Measurements from ENCODE around the gene PLB1. TPM values are rescaled to one million over a fixed set of nuclear protein-coding genes. Genes with fewer than 3 reads are reported as not detected.

Gene PLB1
- total RNA-seq, 1 experiment from 2014 or later: 0.40 TPM

DNA sequence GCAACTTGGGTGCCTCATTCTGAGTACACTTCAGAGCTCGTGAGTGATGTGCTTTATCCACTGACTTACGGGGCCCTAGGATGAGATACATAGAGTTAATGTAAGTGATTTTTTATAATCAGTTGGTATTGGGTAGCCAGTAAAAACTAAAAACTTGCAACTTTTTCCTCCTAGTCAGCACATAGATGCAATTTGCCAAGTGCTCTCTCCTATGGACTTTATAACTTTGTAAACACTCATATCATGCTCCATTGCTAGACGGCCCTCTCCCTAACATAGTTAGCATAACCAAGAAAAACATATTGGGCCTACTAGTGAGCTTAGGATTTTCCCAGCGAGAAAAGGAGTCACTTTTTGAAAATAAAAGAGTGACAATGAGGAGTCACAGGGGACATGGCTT, 60.4 kb downstream of the PLB1 start:
- CTCF ChIA-PET: no interaction called here
- ATAC-seq: no peak

DNA sequence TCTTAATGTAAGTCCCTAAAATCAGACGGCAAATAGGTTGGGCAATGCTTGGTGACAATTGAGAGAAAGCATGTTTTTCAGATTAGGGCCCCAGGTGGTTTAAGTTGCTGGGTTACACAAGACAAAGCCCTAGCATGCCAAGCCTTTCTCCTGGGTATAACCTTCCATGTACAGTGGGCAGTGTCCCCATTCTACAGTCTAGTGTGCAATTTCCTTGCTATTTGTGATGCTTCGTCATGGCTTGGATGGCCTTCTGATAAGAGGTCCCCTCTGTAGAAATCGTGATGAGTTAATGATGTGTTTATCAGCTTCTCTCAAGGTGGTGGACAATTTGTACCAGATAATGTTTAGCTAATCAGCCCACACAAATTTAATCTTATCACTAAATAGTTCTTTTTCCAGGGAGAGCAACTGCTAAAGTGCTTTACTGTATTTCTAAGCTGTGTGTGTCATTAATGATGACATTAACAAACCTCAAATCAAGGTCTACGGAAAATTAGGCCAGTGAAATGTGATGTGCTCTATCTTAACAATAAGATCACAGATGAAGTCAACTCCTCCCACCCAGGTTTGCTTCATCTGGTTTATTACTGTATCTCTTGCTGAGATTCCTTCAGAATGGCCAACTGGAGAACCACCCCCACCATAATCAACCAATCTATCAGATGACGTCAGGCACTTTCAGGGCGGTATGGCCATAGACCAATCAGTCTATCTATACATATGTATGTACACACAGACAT, 61.7 kb downstream of the PLB1 start:
- Histone ChIP-seq H3K36me3 (ENCODE audit: low read depth, low read length) (no peaks in the 10 kb centered on the region), H3K4me1 (ENCODE audit: insufficient read depth, low read length) (no peaks in the 10 kb centered on the region), H4K20me1 (ENCODE audit: low read length) (no peaks in the 10 kb centered on the region), H3F3A (ENCODE audit: low read length, unreplicated experiment) (no peaks in the 10 kb centered on the region), H3K9me3 (ENCODE audit: low read length) (no peaks in the 10 kb centered on the region), H2AFZ (ENCODE audit: low read length) (no peak overlapping the region), H3K27me3 (ENCODE audit: low read length) (no peaks in the 10 kb centered on the region), H3K79me2 (ENCODE audit: low read length) (no peaks in the 10 kb centered on the region), H3K4me3 (ENCODE audit: low read length) (no peak overlapping the region), H3K4me2 (ENCODE audit: low read length) (no peak overlapping the region), H3K9ac (ENCODE audit: low read length) (no peak overlapping the region), H3K27ac (ENCODE audit: low read length) (no peak overlapping the region), H3K9me2 (replicated peaks; ENCODE audit: low read length) (no peaks in the 10 kb centered on the region)
- no TSS peak for BruUV-seq (replicated peaks)
- ChIA-PET CTCF (interaction anchor here (0.5 kb wide), 1 partner anchor 876 kb away, joined by 5 read pairs; no protein-coding TSS in a partner anchor), POLR2A (ENCODE audit: unreplicated experiment) (no interaction called here)
- DNase-seq (no peak), ATAC-seq (no peak)
- intact Hi-C loops (cut with micrococcal nuclease): no loop called here
- no peak for TF ChIP-seq EZH2 (IDR thresholded peaks at IDR 0.05; ENCODE audit: low read length, unreplicated experiment)
- TF ChIP-seq, protein P1, sequence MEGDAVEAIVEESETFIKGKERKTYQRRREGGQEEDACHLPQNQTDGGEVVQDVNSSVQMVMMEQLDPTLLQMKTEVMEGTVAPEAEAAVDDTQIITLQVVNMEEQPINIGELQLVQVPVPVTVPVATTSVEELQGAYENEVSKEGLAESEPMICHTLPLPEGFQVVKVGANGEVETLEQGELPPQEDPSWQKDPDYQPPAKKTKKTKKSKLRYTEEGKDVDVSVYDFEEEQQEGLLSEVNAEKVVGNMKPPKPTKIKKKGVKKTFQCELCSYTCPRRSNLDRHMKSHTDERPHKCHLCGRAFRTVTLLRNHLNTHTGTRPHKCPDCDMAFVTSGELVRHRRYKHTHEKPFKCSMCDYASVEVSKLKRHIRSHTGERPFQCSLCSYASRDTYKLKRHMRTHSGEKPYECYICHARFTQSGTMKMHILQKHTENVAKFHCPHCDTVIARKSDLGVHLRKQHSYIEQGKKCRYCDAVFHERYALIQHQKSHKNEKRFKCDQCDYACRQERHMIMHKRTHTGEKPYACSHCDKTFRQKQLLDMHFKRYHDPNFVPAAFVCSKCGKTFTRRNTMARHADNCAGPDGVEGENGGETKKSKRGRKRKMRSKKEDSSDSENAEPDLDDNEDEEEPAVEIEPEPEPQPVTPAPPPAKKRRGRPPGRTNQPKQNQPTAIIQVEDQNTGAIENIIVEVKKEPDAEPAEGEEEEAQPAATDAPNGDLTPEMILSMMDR (conservative IDR thresholded peaks at IDR 0.05; ENCODE audit: low read depth, low read length): no peak
- TF ChIP-seq EZH2phosphoT487 (IDR thresholded peaks at IDR 0.05; ENCODE audit: borderline replicate concordance, low read length): no peak

More for the DNA sequence above, 60.4 kb downstream of the PLB1 start:
- TF ChIP-seq EZH2 (IDR thresholded peaks at IDR 0.05; ENCODE audit: low read length, unreplicated experiment) (no peak), EZH2phosphoT487 (IDR thresholded peaks at IDR 0.05; ENCODE audit: borderline replicate concordance, low read length) (no peak)
- TF ChIP-seq, protein P1 (conservative IDR thresholded peaks at IDR 0.05; ENCODE audit: low read depth, low read length): no peak
- Histone ChIP-seq H3K36me3 (ENCODE audit: low read depth, low read length) (no peaks in the 10 kb centered on the region), H3K27me3 (ENCODE audit: low read length) (no peaks in the 10 kb centered on the region), H2AFZ (ENCODE audit: low read length) (no peak overlapping the region), H3K4me3 (ENCODE audit: low read length) (no peak overlapping the region), H3K4me1 (ENCODE audit: insufficient read depth, low read length) (no peaks in the 10 kb centered on the region; the same call in 1 of the 2 replicates), H3K79me2 (ENCODE audit: low read length) (no peaks in the 10 kb centered on the region), H3K9ac (ENCODE audit: low read length) (no peak overlapping the region), H3F3A (ENCODE audit: low read length, unreplicated experiment) (no peaks in the 10 kb centered on the region), H3K27ac (ENCODE audit: low read length) (no peak overlapping the region), H3K9me2 (replicated peaks; ENCODE audit: low read length) (no peaks in the 10 kb centered on the region), H3K9me3 (ENCODE audit: low read length) (no peaks in the 10 kb centered on the region), H3K4me2 (ENCODE audit: low read length) (no peak overlapping the region), H4K20me1 (ENCODE audit: low read length) (no peaks in the 10 kb centered on the region)
- DNase-seq: no peak
- intact Hi-C loops (cut with micrococcal nuclease): no loop called here
- POLR2A ChIA-PET (ENCODE audit: unreplicated experiment): no interaction called here
- BruUV-seq (replicated peaks): no TSS peak

DNA sequence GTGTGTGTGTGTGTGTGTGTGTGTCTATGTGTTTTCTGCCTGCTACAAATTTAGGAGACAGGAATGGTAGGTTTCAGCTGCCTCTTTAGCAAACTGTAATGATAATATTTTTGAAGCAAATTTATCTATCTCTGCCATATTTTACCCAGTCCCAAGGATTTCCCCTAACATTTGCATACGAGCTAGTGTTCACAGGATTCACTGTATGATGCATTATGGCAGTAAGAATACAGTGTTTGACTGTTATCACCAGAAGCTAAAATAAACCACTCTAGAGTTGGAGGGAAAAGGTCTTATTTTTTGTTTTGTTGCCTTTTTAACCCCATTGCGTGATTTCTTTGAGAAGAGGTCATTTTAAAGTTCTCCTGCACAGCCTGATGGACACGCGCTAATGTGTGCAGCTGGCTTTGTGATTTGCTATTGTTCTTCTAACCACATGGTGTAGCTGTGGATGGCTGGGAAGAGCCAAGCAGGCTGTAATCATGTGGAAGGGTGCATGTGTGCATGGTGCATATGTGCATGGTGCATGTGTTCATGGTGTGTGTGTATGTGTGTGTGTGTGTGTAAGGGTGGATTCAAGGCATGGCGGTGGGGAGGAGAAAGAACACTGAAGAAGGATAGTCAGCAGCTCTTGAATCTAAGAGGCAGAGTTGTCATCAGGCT, 62.4 kb downstream of the PLB1 start:
- no peak overlapping the region for H2AFZ ChIP-seq (ENCODE audit: low read length)
- H4K20me1 ChIP-seq (ENCODE audit: low read length): no peaks in the 10 kb centered on the region
- ATAC-seq (no peak; the same call in 1 of the 2 replicates), DNase-seq (no peak)
- H3F3A ChIP-seq (ENCODE audit: low read length, unreplicated experiment): no peaks in the 10 kb centered on the region
- H3K27me3 ChIP-seq (ENCODE audit: low read length): no peaks in the 10 kb centered on the region
- H3K9ac ChIP-seq (ENCODE audit: low read length): no peak overlapping the region
- H3K36me3 ChIP-seq (ENCODE audit: low read depth, low read length): no peaks in the 10 kb centered on the region
- H3K9me2 ChIP-seq (replicated peaks; ENCODE audit: low read length): no peaks in the 10 kb centered on the region
- ChIA-PET CTCF (interaction anchor here (0.5 kb wide), 1 partner anchor 876 kb away, joined by 5 read pairs; no protein-coding TSS in a partner anchor), POLR2A (ENCODE audit: unreplicated experiment) (no interaction called here)
- intact Hi-C loops (cut with micrococcal nuclease): no loop called here
- no peaks in the 10 kb centered on the region for H3K4me1 ChIP-seq (ENCODE audit: insufficient read depth, low read length)
- H3K79me2 ChIP-seq (ENCODE audit: low read length): no peaks in the 10 kb centered on the region
- H3K9me3 ChIP-seq (ENCODE audit: low read length): no peaks in the 10 kb centered on the region
- TF ChIP-seq, protein P1 (conservative IDR thresholded peaks at IDR 0.05; ENCODE audit: low read depth, low read length): no peak
- TF ChIP-seq EZH2 (IDR thresholded peaks at IDR 0.05; ENCODE audit: low read length, unreplicated experiment) (no peak), EZH2phosphoT487 (IDR thresholded peaks at IDR 0.05; ENCODE audit: borderline replicate concordance, low read length) (no peak)
- H3K4me3 ChIP-seq (ENCODE audit: low read length): no peak overlapping the region
- H3K27ac ChIP-seq (ENCODE audit: low read length): no peak overlapping the region
- BruUV-seq (replicated peaks): no TSS peak
- H3K4me2 ChIP-seq (ENCODE audit: low read length): no peak overlapping the region
